ENCODE results near the gene PIK3R5. TPM values are rescaled to one million over a fixed set of nuclear protein-coding genes. Genes with fewer than 3 reads are reported as not detected.

PIK3R5 gene
- polyA plus RNA-seq, 1 donor from 2014 or later = not detected

- Histone ChIP-seq H3F3A (ENCODE audit: insufficient read depth, low read length, poor library complexity, severe bottlenecking) (no peaks in the 10 kb centered on the region), H3K9me3 (ENCODE audit: low read length) (no peaks in the 10 kb centered on the region), H3K9ac (ENCODE audit: low read length) (no peak overlapping the region), H3K27ac (ENCODE audit: low read length) (no peak overlapping the region), H3K27me3 (ENCODE audit: insufficient read depth, low read depth, low read length) (no peaks in the 10 kb centered on the region), H3K4me2 (ENCODE audit: low read length) (no peak overlapping the region), H3K9me2 (ENCODE audit: insufficient read depth, low read length) (no peaks in the 10 kb centered on the region), H4K20me1 (ENCODE audit: insufficient read depth) (no peaks in the 10 kb centered on the region), H3K36me3 (ENCODE audit: insufficient read depth, low read length) (no peaks in the 10 kb centered on the region), H3K79me2 (replicated peaks; ENCODE audit: insufficient read depth, low read length) (no peaks in the 10 kb centered on the region), H3K4me3 (ENCODE audit: low read length) (no peak overlapping the region), H2AFZ (ENCODE audit: low read depth, low read length) (no peak overlapping the region)
- no peak for TF ChIP-seq POLR2AphosphoS5 (IDR thresholded peaks at IDR 0.05)
- TF ChIP-seq MXI1 (conservative IDR thresholded peaks at IDR 0.05; ENCODE audit: poor library complexity, severe bottlenecking) = no peak
- TF ChIP-seq SMC3 (conservative IDR thresholded peaks at IDR 0.05; ENCODE audit: poor library complexity) = no peak
- no peak for TF ChIP-seq EZH2 (IDR thresholded peaks at IDR 0.05; ENCODE audit: borderline replicate concordance, insufficient read depth, low read length, poor library complexity, severe bottlenecking)
- TF ChIP-seq RAD21 (conservative IDR thresholded peaks at IDR 0.05) = no peak
- no peak for TF ChIP-seq EP300 (conservative IDR thresholded peaks at IDR 0.05; ENCODE audit: poor library complexity, severe bottlenecking)
- no peak for TF ChIP-seq TAF1 (IDR thresholded peaks at IDR 0.05; ENCODE audit: low read depth)
- TF ChIP-seq REST (IDR thresholded peaks at IDR 0.05; ENCODE audit: borderline replicate concordance) = no peak
- TF ChIP-seq CTCF (IDR thresholded peaks at IDR 0.05; ENCODE audit: poor library complexity, severe bottlenecking) = no peak
These were observed 34.9 kb downstream of the PIK3R5 start for GRCh38 chr17:8930649-8931048.

- Histone ChIP-seq H4K20me1 (ENCODE audit: insufficient read depth) (no peaks in the 10 kb centered on the region), H3K9ac (ENCODE audit: low read length) (no peak overlapping the region), H3K27me3 (ENCODE audit: insufficient read depth, low read depth, low read length) (no peaks in the 10 kb centered on the region), H3K27ac (ENCODE audit: low read length) (no peak overlapping the region), H3K4me3 (ENCODE audit: low read length) (no peak overlapping the region), H3K9me2 (ENCODE audit: insufficient read depth, low read length) (no peaks in the 10 kb centered on the region), H3K36me3 (ENCODE audit: insufficient read depth, low read length) (no peaks in the 10 kb centered on the region), H3F3A (ENCODE audit: insufficient read depth, low read length, poor library complexity, severe bottlenecking) (no peaks in the 10 kb centered on the region), H3K9me3 (ENCODE audit: low read length) (no peaks in the 10 kb centered on the region), H2AFZ (ENCODE audit: low read depth, low read length) (no peak overlapping the region), H3K79me2 (replicated peaks; ENCODE audit: insufficient read depth, low read length) (no peaks in the 10 kb centered on the region), H3K4me2 (ENCODE audit: low read length) (no peak overlapping the region)
- TF ChIP-seq CTCF (IDR thresholded peaks at IDR 0.05; ENCODE audit: poor library complexity, severe bottlenecking) (no peak), TAF1 (IDR thresholded peaks at IDR 0.05; ENCODE audit: low read depth) (no peak), POLR2AphosphoS5 (IDR thresholded peaks at IDR 0.05) (no peak), EP300 (conservative IDR thresholded peaks at IDR 0.05; ENCODE audit: poor library complexity, severe bottlenecking) (no peak)
These were observed 37.2 kb downstream of the PIK3R5 start for GRCh38 chr17:8928347-8928746.

Measured in neural cell (in vitro differentiated cells).